Measurements from ENCODE around the gene CMSS1.
A peak's percentile ranks its signal among the peaks of the same experiment; 100 is the strongest.

Gene CMSS1

GRCh38 chr3:100136921-100137320, 319.3 kb downstream of the CMSS1 start:
- no peak overlapping the region for H3K4me3 ChIP-seq (ENCODE audit: low read length)
- no peaks in the 10 kb centered on the region for H4K20me1 ChIP-seq (ENCODE audit: insufficient read depth, low read length)
- no peaks in the 10 kb centered on the region for H3F3A ChIP-seq (ENCODE audit: insufficient read depth, low read length)
- H3K9me3 ChIP-seq (replicated peaks; ENCODE audit: insufficient read depth, low read length) = no peaks in the 10 kb centered on the region
- no peak overlapping the region for H3K9ac ChIP-seq (ENCODE audit: low read length)
- no peaks in the 10 kb centered on the region for H3K9me2 ChIP-seq (replicated peaks; ENCODE audit: insufficient read depth, low read length)
- DNase-seq = no peak
- H3K36me3 ChIP-seq (replicated peaks; ENCODE audit: insufficient read depth, low read length) = no peaks in the 10 kb centered on the region
- H3K27me3 ChIP-seq (replicated peaks; ENCODE audit: insufficient read depth, low read length) = no peaks in the 10 kb centered on the region
- H3K79me2 ChIP-seq (ENCODE audit: low read length) = no peaks in the 10 kb centered on the region
- no peak overlapping the region for H2AFZ ChIP-seq (ENCODE audit: low read length)
- no peak overlapping the region for H3K27ac ChIP-seq (ENCODE audit: low read length)
- TF ChIP-seq EZH2 (optimal IDR thresholded peaks at IDR 0.05; ENCODE audit: low read depth, low read length) (no peak), EZH2phosphoT487 (IDR thresholded peaks at IDR 0.05; ENCODE audit: low read length) (no peak)
- TF ChIP-seq, protein P1, sequence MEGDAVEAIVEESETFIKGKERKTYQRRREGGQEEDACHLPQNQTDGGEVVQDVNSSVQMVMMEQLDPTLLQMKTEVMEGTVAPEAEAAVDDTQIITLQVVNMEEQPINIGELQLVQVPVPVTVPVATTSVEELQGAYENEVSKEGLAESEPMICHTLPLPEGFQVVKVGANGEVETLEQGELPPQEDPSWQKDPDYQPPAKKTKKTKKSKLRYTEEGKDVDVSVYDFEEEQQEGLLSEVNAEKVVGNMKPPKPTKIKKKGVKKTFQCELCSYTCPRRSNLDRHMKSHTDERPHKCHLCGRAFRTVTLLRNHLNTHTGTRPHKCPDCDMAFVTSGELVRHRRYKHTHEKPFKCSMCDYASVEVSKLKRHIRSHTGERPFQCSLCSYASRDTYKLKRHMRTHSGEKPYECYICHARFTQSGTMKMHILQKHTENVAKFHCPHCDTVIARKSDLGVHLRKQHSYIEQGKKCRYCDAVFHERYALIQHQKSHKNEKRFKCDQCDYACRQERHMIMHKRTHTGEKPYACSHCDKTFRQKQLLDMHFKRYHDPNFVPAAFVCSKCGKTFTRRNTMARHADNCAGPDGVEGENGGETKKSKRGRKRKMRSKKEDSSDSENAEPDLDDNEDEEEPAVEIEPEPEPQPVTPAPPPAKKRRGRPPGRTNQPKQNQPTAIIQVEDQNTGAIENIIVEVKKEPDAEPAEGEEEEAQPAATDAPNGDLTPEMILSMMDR (IDR thresholded peaks at IDR 0.05; ENCODE audit: low read length) = no peak
- H3K4me1 ChIP-seq (ENCODE audit: low read length) = no peaks in the 10 kb centered on the region
- H3K4me2 ChIP-seq (ENCODE audit: low read depth, low read length) = no peak overlapping the region

- Histone ChIP-seq H3K27me3 (replicated peaks; ENCODE audit: insufficient read depth, low read length) (no peaks in the 10 kb centered on the region), H3F3A (ENCODE audit: insufficient read depth, low read length) (no peaks in the 10 kb centered on the region), H3K9ac (ENCODE audit: low read length) (no peak overlapping the region), H3K79me2 (ENCODE audit: low read length) (no peaks in the 10 kb centered on the region), H3K9me2 (replicated peaks; ENCODE audit: insufficient read depth, low read length) (no peaks in the 10 kb centered on the region), H3K27ac (ENCODE audit: low read length) (no peak overlapping the region), H3K4me1 (ENCODE audit: low read length) (no peaks in the 10 kb centered on the region), H3K36me3 (replicated peaks; ENCODE audit: insufficient read depth, low read length) (no peaks in the 10 kb centered on the region), H3K4me2 (ENCODE audit: low read depth, low read length) (no peak overlapping the region), H3K4me3 (ENCODE audit: low read length) (no peak overlapping the region), H2AFZ (ENCODE audit: low read length) (no peak overlapping the region), H3K9me3 (replicated peaks; ENCODE audit: insufficient read depth, low read length) (no peaks in the 10 kb centered on the region), H4K20me1 (ENCODE audit: insufficient read depth, low read length) (no peaks in the 10 kb centered on the region)
- TF ChIP-seq, protein P1 (IDR thresholded peaks at IDR 0.05; ENCODE audit: low read length) = no peak
- TF ChIP-seq EZH2phosphoT487 (IDR thresholded peaks at IDR 0.05; ENCODE audit: low read length) (no peak), EZH2 (optimal IDR thresholded peaks at IDR 0.05; ENCODE audit: low read depth, low read length) (no peak)
- DNase-seq = no peak
Measured at GRCh38 chr3:100140976-100141375, 323.3 kb downstream of the CMSS1 start.

DNA sequence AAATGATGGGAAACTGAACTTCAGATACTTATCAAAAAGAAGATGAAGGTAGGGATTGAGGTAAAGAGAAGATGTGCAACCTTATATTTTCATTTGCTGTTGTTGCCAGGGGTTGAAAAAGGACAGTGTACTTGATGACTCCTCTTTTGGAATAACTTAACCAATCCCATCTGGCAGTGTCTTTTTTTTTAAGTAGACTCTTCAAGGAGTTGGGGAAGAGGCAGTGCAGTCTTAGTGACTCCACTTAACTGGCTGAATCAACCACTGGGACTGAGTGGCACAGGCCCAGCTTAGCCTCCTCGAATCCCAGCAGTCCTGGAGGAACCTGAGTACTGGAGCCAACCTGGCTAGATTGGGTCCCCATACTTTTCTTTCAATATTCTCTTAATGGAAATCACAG, 323.9 kb downstream of the CMSS1 start:
- no peak for TF ChIP-seq EZH2phosphoT487 (IDR thresholded peaks at IDR 0.05; ENCODE audit: low read length)
- no peaks in the 10 kb centered on the region for H3K4me1 ChIP-seq (ENCODE audit: low read length)
- H3K9me2 ChIP-seq (replicated peaks; ENCODE audit: insufficient read depth, low read length) = no peaks in the 10 kb centered on the region
- H3K79me2 ChIP-seq (ENCODE audit: low read length) = no peaks in the 10 kb centered on the region
- no peak overlapping the region for H3K4me3 ChIP-seq (ENCODE audit: low read length)
- DNase-seq = no peak
- no peaks in the 10 kb centered on the region for H3K27me3 ChIP-seq (replicated peaks; ENCODE audit: insufficient read depth, low read length)
- H3K9me3 ChIP-seq (replicated peaks; ENCODE audit: insufficient read depth, low read length) = no peaks in the 10 kb centered on the region
- no peak overlapping the region for H3K27ac ChIP-seq (ENCODE audit: low read length)
- no peak overlapping the region for H3K4me2 ChIP-seq (ENCODE audit: low read depth, low read length)
- no peak overlapping the region for H3K9ac ChIP-seq (ENCODE audit: low read length)
- H4K20me1 ChIP-seq (ENCODE audit: insufficient read depth, low read length) = no peaks in the 10 kb centered on the region
- no peak overlapping the region for H2AFZ ChIP-seq (ENCODE audit: low read length)
- H3K36me3 ChIP-seq (replicated peaks; ENCODE audit: insufficient read depth, low read length) = no peaks in the 10 kb centered on the region
- H3F3A ChIP-seq (ENCODE audit: insufficient read depth, low read length) = no peaks in the 10 kb centered on the region

DNA sequence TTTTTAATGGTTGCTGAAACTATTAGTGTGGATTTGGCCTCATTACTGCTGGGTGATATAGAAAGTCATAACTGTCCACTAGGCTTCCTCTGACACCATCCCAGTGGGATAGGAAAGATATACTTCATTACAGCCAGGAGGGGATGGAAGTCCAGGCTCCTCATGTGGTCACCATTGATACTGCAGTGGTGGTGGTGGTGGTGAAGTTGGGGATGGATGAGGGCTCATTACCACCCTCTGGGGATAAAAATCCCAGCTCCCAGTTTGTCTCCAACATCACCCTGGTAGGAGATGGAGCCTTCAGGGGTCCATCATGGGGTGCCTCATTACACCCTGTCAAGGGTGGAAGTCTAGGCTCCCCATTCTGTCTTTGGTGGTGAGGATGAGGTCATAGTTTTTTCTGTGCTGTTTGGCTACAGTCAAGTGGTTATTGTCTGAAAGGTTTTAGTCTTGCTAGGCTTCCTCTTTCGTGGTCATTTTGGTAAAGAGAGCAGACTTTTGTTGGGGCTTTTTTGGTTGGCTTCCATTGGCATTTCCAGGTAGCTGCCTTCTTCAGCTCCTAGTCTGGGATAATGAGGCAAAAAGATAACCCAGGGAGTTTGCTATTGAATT, 326.7 kb downstream of the CMSS1 start:
- Histone ChIP-seq H4K20me1 (ENCODE audit: insufficient read depth, low read length) (no peaks in the 10 kb centered on the region), H3K4me2 (ENCODE audit: low read depth, low read length) (no peak overlapping the region), H3K4me1 (ENCODE audit: low read length) (no peaks in the 10 kb centered on the region), H3K9me2 (replicated peaks; ENCODE audit: insufficient read depth, low read length) (no peaks in the 10 kb centered on the region), H3K27me3 (replicated peaks; ENCODE audit: insufficient read depth, low read length) (no peaks in the 10 kb centered on the region), H3K9ac (ENCODE audit: low read length) (no peak overlapping the region), H3K27ac (ENCODE audit: low read length) (no peak overlapping the region), H3K4me3 (ENCODE audit: low read length) (no peak overlapping the region), H3F3A (ENCODE audit: insufficient read depth, low read length) (no peaks in the 10 kb centered on the region), H2AFZ (ENCODE audit: low read length) (no peak overlapping the region), H3K9me3 (replicated peaks; ENCODE audit: insufficient read depth, low read length) (no peaks in the 10 kb centered on the region), H3K79me2 (ENCODE audit: low read length) (no peaks in the 10 kb centered on the region), H3K36me3 (replicated peaks; ENCODE audit: insufficient read depth, low read length) (no peaks in the 10 kb centered on the region)
- DNase-seq = no peak
- TF ChIP-seq, protein P1 (IDR thresholded peaks at IDR 0.05; ENCODE audit: low read length) = peak; percentile 7; the same call in 1 of the 2 replicates
- no peak for TF ChIP-seq EZH2 (optimal IDR thresholded peaks at IDR 0.05; ENCODE audit: low read depth, low read length)
- TF ChIP-seq EZH2phosphoT487 (IDR thresholded peaks at IDR 0.05; ENCODE audit: low read length) = no peak

Measured in MM.1S (cell line).